Measurements from ENCODE around the gene MS4A6E. TPM values are rescaled to one million over a fixed set of nuclear protein-coding genes. Genes with fewer than 3 reads are reported as not detected.

Gene MS4A6E
- total and polyA plus RNA-seq, 7 donors: not detected

GRCh38 chr11:60348116-60348515, 21.1 kb downstream of the MS4A6E start:
- WGBS, 3 donors: 62 to 65% (median 64%) methylated on average over 2 of the region's 2 CpGs
- DNase-seq (no peak), ATAC-seq (no peak)
- Histone ChIP-seq H3K36me3 (ENCODE audit: insufficient read depth in 1 of 2, low read depth in 1 of 2) (no peaks in the 10 kb centered on the region), H3K9me3 (no peaks in the 10 kb centered on the region), H3K4me1 (no peaks in the 10 kb centered on the region), H3K4me3 (no peak overlapping the region), H3K27ac (no peak overlapping the region), H3K27me3 (ENCODE audit: insufficient read depth in 3 of 3, low read length in 2 of 3) (no peaks in the 10 kb centered on the region)
- TF ChIP-seq CTCF (IDR thresholded peaks at IDR 0.05): no peak
- intact Hi-C loops (cut with DNase I): no loop called here

GRCh38 chr11:60349990-60350389, 22.9 kb downstream of the MS4A6E start:
- ATAC-seq: no peak
- no peaks in the 10 kb centered on the region for H3K36me3 ChIP-seq (ENCODE audit: insufficient read depth in 1 of 2, low read depth in 1 of 2)
- no peak overlapping the region for H3K4me3 ChIP-seq
- H3K27ac ChIP-seq: no peak overlapping the region
- H3K4me1 ChIP-seq: no peaks in the 10 kb centered on the region
- DNase-seq: no peak
- WGBS, 3 donors: 78 to 83% (median 83%) methylated on average over 1 of the region's 1 CpG
- intact Hi-C loops (cut with DNase I): no loop called here
- H3K9me3 ChIP-seq: no peaks in the 10 kb centered on the region
- H3K27me3 ChIP-seq (ENCODE audit: insufficient read depth in 3 of 3, low read length in 2 of 3): peaks cover 0 to 2% (median 0%) of the 10 kb centered on the region in 3 donors
- TF ChIP-seq CTCF (IDR thresholded peaks at IDR 0.05): no peak

- 17 to 20% (median 19%) methylated on average over 2 of the region's 2 CpGs for WGBS, 3 donors
- no peak overlapping the region for H3K4me3 ChIP-seq
- ATAC-seq: no peak
These were observed 30.7 kb downstream of the MS4A6E start for GRCh38 chr11:60357771-60358170.

GRCh38 chr11:60360621-60361020, 33.6 kb downstream of the MS4A6E start:
- Histone ChIP-seq H3K36me3 (ENCODE audit: insufficient read depth in 1 of 2, low read depth in 1 of 2) (no peaks in the 10 kb centered on the region), H3K4me3 (no peak overlapping the region), H3K4me1 (no peaks in the 10 kb centered on the region), H3K27ac (no peak overlapping the region), H3K27me3 (ENCODE audit: insufficient read depth in 3 of 3, low read length in 2 of 3) (no peaks in the 10 kb centered on the region), H3K9me3 (peaks cover 7% of the 10 kb centered on the region)
- TF ChIP-seq CTCF (IDR thresholded peaks at IDR 0.05): no peak
- 80 to 82% (median 82%) methylated on average over 4 of the region's 4 CpGs for WGBS, 3 donors
- intact Hi-C loops (cut with DNase I): loop anchor here in 1 of 2 donors (5.0 kb wide), 1 partner anchor 257 kb away; no protein-coding TSS in a partner anchor
- DNase-seq: no peak
- no peak for ATAC-seq

More at GRCh38 chr11:60357771-60358170, 30.7 kb downstream of the MS4A6E start:
- TF ChIP-seq CTCF (IDR thresholded peaks at IDR 0.05): no peak
- DNase-seq: no peak
- H3K36me3 ChIP-seq (ENCODE audit: insufficient read depth in 1 of 2, low read depth in 1 of 2): no peaks in the 10 kb centered on the region
- no peaks in the 10 kb centered on the region for H3K4me1 ChIP-seq
- intact Hi-C loops (cut with DNase I): no loop called here
- peaks cover 7% of the 10 kb centered on the region for H3K9me3 ChIP-seq
- no peak overlapping the region for H3K27ac ChIP-seq
- H3K27me3 ChIP-seq (ENCODE audit: insufficient read depth in 3 of 3, low read length in 2 of 3): peaks cover 0 to 2% (median 0%) of the 10 kb centered on the region in 3 donors

- DNase-seq (no peak), ATAC-seq (no peak)
- no peak for TF ChIP-seq CTCF (IDR thresholded peaks at IDR 0.05)
- intact Hi-C loops (cut with DNase I): loop anchor here in 1 of 2 donors (5.0 kb wide), 1 partner anchor 255 kb away; no protein-coding TSS in a partner anchor
- Histone ChIP-seq H3K9me3 (peaks cover 7% of the 10 kb centered on the region), H3K4me3 (no peak overlapping the region), H3K36me3 (ENCODE audit: insufficient read depth in 1 of 2, low read depth in 1 of 2) (no peaks in the 10 kb centered on the region), H3K4me1 (no peaks in the 10 kb centered on the region), H3K27ac (no peak overlapping the region), H3K27me3 (ENCODE audit: insufficient read depth in 3 of 3, low read length in 2 of 3) (no peaks in the 10 kb centered on the region)
- WGBS, 3 donors: 31 to 44% (median 37%) methylated on average over 1 of the region's 1 CpG
These were observed 35.2 kb downstream of the MS4A6E start for GRCh38 chr11:60362241-60362640.

Data from psoas muscle (tissue), 8 donors.